Activated CD8-positive, alpha-beta memory T cell treated with anti-CD3 and anti-CD28 coated beads for 36 hours (primary cell): ENCODE results near the gene KCP. TPM values are rescaled to one million over a fixed set of nuclear protein-coding genes. Genes with fewer than 3 reads are reported as not detected.

ENCODE experiments used
- CTCF ChIA-PET: fragments of 350-600 bp; sonication (Branson Sonifier 250); formaldehyde crosslinking; loops from one replicate; lab custom pipeline; 2021; ENCODE audit warnings: antibody characterized with exemption; lab: Charles Lee
- POLR2A ChIA-PET: fragments of 350-600 bp; sonication (Branson Sonifier 250); formaldehyde crosslinking; loops from one replicate; lab custom pipeline; 2021; ENCODE audit warnings: antibody characterized with exemption; lab: Charles Lee
- total RNA-seq, 2 experiments: library from RNA; stranded (reverse); gene quantifications; one replicate each; pipeline ENCODE4 v1.2.3, GENCODE V29; 2021

KCP gene
- total RNA-seq, 2 experiments from 2014 or later, result 0.53 to 0.61 TPM

DNA sequence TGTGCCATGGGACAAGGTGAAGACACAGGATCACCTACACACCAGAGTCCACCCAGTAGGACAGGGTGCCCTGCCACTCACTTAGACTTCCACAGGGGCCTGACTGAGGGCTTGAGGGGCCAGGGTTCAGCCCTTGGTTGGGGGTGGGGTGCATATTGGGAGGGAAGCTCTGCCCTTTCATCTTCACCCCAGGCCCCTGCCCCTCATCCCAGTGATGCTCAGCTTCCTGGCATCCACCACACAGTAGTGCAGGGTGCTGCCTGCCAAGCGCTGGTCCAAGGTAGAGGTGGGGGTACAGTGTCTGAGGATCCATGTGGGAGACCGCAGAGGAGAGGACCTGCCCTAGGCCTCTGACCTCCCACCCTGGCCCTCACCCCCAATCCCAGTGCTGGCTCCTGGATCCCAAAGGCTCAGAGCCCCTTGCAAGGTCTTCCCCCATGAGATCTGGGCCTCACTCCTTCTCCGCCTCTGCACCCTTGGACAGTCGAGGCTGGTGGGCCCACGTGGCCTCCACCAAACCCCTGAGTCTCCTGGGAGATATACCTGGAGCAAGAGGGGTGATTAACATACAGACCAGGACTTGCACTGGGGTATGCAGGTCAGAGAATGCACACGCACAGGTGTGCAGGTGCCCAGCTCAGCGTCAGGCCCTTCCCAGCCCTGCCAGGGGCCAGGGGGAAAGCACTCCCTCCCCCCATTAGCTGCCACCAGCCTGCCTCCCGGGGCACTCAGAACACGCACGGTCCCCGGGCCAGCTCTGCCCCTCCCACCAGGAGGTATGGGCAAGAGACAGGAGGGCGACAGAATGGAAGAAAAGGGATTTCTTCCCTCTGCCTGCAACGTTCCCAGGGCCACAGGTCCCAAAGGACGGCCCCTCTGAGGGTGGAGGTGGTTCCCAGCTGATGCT lies 18.6 kb upstream of the KCP start:
- ChIA-PET CTCF (no interaction called here), POLR2A (no interaction called here)

DNA sequence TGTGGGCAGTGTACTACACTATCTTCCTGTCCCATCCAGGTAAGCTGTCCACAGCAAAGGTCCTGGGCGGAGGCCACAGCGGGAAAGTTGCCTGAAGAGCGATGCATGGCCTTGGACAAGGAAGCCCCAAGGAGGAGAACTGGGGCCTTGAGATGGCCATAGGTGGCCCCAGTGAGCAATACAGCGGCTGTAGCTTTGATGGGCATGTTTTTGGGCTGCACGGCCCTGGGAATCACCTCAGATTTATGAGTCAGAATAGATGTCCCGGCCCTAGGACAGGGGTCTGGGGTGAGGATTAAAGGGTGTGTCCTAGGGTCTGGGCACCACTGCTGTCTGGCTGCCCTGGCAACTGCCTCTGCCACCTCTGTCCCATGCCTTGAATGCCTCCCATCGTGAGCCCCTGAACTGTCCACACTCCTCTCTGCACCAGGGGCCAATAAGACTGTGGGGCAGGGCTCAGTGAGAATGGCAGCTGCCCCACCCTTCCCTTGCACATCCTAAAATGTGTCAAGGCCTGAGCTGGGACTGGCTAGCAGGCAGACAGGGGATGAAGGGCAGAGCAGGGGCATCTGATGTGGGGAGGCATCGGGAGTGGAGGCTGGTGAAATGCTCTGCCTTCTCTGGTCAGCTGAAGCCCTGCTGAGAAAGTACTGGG lies 17.8 kb upstream of the KCP start:
- CTCF ChIA-PET, result no interaction called here
- POLR2A ChIA-PET, result no interaction called here

DNA sequence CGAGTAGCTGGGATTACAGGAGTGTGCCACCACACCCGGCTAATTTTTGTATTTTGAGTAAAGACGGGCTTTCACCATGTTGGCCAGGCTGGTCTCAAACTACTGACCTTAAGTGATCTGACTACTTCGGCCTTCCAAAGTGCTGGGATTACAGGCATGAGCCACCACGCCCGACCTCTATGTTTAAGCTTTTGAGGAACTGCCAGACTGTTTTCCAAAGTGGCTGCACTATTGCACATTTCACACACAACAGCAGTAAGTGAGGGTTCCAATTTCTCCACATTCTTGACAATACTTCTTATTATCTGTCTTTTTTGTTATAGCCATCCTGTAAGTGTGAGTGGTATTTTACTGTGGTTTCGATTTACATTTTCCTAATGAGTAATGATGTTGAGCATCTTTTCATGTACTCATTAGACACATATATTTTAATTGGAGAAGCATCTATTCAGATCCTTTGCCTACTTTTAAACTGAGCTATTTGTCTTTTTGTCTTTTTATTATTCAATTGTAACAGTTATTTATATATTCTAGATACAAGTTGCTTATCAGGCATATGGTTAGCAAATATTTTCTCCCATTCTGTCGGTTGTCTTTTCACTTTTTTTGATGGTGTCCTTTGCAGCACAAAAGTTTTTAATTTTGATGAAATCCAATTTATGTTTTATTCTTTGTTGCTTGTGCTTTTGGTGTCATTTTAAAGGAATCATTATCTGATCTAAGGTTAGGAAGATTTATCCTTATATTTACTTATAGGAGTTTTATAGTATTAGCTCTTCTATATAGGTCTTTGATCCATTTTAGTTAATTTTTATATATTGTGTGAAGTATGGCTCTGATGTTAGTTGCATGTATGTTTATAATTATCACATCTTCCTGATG lies 14.4 kb upstream of the KCP start:
- ChIA-PET POLR2A (no interaction called here), CTCF (no interaction called here)

GRCh38 chr7:128923411-128923800 lies 12.9 kb upstream of the KCP start:
- ChIA-PET CTCF (no interaction called here), POLR2A (interaction anchor here (0.7 kb wide), 1 partner anchor 58 kb away, joined by 3 read pairs; no protein-coding TSS in a partner anchor)

GRCh38 chr7:128922496-128923410 lies 12.2 kb upstream of the KCP start:
- ChIA-PET CTCF (no interaction called here), POLR2A (interaction anchor here (0.7 kb wide), 1 partner anchor 57 kb away, joined by 3 read pairs; no protein-coding TSS in a partner anchor)

DNA sequence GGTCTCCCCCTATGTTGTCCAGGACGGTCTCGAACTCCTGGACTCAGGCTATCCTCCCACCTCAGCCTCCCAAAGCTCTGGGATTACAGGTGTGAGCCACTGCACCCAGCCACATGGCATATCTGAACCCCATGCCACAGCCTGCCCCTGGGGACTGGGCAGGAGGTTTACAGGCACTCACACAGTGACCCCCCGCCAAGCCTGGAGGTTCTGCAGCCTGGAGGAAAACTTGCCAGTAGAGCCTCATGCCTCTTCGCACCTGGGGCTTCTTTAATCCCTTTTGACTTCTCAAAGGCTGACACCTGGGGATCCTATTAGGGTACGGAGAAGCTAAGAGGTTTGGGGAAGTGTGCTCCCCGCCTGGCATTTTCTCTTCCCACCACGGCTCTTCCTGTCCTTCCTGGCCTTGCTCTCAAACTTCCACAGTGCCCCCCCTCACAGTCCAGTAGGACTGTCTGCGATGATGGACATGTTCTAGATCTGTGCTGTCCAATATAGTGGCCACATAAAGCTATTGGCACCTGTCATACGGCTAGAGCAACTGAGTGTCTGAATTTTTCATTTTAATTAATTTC lies 11.4 kb upstream of the KCP start:
- ChIA-PET POLR2A (no interaction called here), CTCF (no interaction called here)

- POLR2A ChIA-PET, result no interaction called here
Observed at GRCh38 chr7:128920913-128921582, 10.5 kb upstream of the KCP start.

DNA sequence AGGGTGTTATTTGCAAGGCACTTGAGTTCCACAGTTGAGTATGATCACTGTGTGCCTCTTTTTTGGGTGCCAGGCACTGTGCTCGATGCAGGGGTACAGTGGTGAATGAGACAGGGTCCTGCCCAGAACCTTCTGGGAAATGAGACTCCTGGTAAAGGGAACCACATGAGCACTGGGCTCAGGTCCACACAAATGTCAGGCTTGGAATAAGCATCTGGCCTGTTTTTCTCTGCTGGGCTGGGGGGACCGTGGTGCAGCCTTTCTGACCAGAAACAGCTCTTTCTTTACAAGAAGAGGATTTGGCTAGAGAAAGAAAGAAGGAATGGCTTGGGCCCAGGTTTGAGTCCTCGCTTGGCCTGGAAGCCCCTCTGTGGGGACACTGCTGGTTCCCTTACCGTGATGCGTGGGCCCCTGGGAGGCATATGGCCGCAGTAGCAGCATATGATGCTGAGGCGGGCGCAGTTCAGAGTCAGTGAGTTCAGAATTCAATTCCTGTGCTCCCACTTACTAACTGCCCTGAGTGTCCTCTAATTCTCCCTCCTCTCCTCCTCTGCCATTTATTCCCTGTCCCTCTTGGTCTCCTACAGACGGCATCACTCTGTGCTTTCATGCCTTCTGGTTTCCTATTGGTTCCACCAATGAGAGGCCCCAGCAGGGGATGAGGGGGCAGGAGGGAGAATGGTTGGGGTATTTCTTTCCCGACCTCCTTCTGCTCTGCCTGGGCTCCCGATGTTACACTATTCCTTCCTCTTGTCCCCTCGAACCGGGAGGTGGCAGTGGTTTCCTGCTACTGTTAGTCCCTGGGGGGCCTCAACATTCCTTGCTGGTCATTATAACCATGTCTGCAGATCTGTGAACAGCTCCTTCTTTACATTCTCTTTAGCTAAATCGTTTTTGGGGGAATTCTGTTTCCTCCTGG lies 9.6 kb upstream of the KCP start:
- POLR2A ChIA-PET, result no interaction called here

More at GRCh38 chr7:128920913-128921582, 10.5 kb upstream of the KCP start:
- CTCF ChIA-PET, result no interaction called here

GRCh38 chr7:128919241-128919640 lies 8.7 kb upstream of the KCP start:
- ChIA-PET POLR2A (no interaction called here), CTCF (no interaction called here)

More for the DNA sequence above, 9.6 kb upstream of the KCP start:
- CTCF ChIA-PET, result no interaction called here

DNA sequence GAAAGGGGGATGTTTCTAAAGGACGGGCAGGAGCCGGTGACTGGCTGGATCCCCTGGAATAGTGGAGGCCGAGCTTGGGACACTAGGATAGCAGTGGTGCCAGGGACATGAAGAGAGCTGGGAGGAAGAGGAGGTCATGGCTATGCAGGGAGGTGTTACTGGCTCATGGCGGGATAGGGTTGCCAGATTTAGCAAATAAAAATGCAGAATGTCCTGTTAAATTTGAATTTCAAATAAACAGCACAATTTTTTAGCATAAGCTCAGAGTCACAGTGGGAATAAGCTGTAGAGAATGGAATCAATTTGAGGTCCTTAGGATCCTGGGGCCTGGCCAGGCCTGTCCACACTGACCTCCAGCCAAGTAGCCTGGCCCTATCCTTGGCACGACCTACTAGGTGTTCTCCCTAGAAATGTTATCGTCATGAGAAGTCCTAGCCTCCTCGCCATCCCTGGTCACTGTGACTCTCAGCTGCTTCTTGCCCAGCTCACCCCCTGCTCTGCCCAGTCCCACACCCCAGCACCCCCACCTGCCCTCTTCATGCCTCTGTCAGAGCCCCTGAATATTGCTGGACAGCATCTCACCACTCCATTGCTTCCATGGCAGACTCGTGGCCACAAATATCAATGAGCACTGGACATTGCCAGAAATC lies 7.6 kb upstream of the KCP start:
- ChIA-PET CTCF (no interaction called here), POLR2A (no interaction called here)

DNA sequence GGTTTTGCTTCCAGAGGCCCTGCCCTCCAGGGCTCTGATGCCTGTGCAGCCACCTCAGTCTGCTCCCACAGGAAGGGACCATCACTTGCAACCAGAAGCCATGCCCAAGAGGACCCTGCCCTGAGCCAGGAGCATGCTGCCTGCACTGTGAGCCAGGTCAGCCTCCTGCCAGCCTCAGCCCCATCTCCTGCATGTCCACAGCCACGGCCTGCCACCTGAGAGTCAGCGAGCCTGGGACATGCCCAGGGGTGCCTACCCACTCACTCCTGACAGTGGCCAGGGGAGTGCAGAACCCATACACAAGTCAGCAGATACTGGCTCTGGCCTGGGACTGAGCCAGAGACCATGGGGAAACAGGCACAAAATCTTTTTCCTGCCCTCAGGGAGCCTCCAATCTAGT lies 6.6 kb upstream of the KCP start:
- POLR2A ChIA-PET, result no interaction called here
- CTCF ChIA-PET, result no interaction called here

- POLR2A ChIA-PET, result no interaction called here
- CTCF ChIA-PET, result no interaction called here
Observed at GRCh38 chr7:128916643-128916915, 6.1 kb upstream of the KCP start.

GRCh38 chr7:128915841-128916642 lies 5.5 kb upstream of the KCP start:
- POLR2A ChIA-PET, result no interaction called here
- CTCF ChIA-PET, result no interaction called here

GRCh38 chr7:128915271-128915819 lies 4.8 kb upstream of the KCP start:
- POLR2A ChIA-PET, result no interaction called here
- CTCF ChIA-PET, result no interaction called here

DNA sequence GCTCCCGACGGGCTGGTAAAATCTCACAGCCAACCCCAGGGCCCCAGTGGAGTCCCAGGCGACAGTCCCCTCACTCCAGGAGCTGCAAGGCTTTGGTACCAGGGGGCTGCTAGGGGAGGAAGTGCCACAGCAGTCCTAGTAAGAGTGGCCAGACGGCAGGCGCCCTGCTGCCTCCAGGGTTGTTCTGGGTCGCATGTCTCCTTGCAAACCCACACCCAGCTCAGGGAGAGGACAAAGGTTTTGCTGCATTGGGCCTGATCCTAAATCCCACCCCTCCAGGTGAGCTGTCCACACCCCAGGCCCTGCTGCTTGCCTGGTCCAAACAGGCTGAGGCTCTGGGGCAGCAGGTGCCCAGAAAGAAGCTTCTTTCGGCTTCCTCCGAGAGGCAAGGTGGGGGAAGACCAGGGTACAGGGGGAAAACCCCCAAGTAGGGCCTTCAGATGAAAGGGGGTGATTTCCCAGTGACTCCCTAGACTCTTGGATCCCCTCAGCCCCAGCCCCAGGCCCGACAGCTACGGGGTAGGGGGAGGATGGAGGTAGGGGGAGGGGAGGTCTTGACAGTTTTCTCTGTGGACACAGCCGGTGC lies 4.2 kb upstream of the KCP start:
- POLR2A ChIA-PET, result no interaction called here
- CTCF ChIA-PET, result interaction anchor here (1.0 kb wide), 1 partner anchor 177 kb away, joined by 4 read pairs; no protein-coding TSS in a partner anchor
